SK-N-SH treated with all-trans-retinoic acid at 6 μM for 48 hours (cell line): Measurements from ENCODE around the gene UROC1.

Source experiments
- ATAC-seq: fragments of 200-7000 bp; cut with Tn5 transposase; 3 replicates; pipeline ENCODE4 v1.9.1; 2020; ENCODE audit warnings: mild to moderate bottlenecking, moderate library complexity
- ARNTL ChIP-seq: fragments of 450-650 bp; formaldehyde crosslinking; IDR thresholded peaks from 2 replicates; pipeline ENCODE4 v1.5.0; 2020; ENCODE audit warnings: low read depth, mild to moderate bottlenecking, moderate library complexity, borderline replicate concordance
- BACH2 ChIP-seq: fragments of 250-450 bp; sonication (Bioruptor Pico); IDR thresholded peaks from 2 replicates; pipeline ENCODE4 v1.9.0; 2021; ENCODE audit warnings: mild to moderate bottlenecking, borderline replicate concordance
- CSDC2 ChIP-seq: fragments of 250-450 bp; sonication (Bioruptor Pico); IDR thresholded peaks from 2 replicates; pipeline ENCODE4 v1.5.0; 2020; ENCODE audit warnings: mild to moderate bottlenecking, moderate library complexity
- ESRRG ChIP-seq: fragments of 250-450 bp; sonication (Bioruptor Pico); IDR thresholded peaks from 2 replicates; pipeline ENCODE4 v1.6.1; 2021; ENCODE audit warnings: mild to moderate bottlenecking
- ISL1 ChIP-seq: fragments of 250-450 bp; sonication (Bioruptor Pico); IDR thresholded peaks from 2 replicates; pipeline ENCODE4 v2.1.2; 2022; ENCODE audit warnings: mild to moderate bottlenecking, moderate library complexity
- OSR1 ChIP-seq: fragments of 250-450 bp; sonication (Bioruptor Pico); IDR thresholded peaks from 2 replicates; pipeline ENCODE4 v1.8.0; 2022; ENCODE audit warnings: moderate library complexity, mild to moderate bottlenecking, inconsistent platforms
- PPARA ChIP-seq: fragments of 250-450 bp; sonication (Bioruptor Pico); IDR thresholded peaks from 2 replicates; pipeline ENCODE4 v1.5.0; 2020; ENCODE audit warnings: mild to moderate bottlenecking, borderline replicate concordance
- RARB ChIP-seq: fragments of 250-450 bp; sonication (Bioruptor Pico); IDR thresholded peaks from 2 replicates; pipeline ENCODE4 v1.8.0; 2021; ENCODE audit warnings: mild to moderate bottlenecking, moderate library complexity
- SNAI2 ChIP-seq: fragments of 250-450 bp; sonication (Bioruptor Pico); IDR thresholded peaks from 2 replicates; pipeline ENCODE4 v1.5.0; 2020; ENCODE audit warnings: mild to moderate bottlenecking, moderate library complexity
- TCF4 ChIP-seq: fragments of 250-450 bp; sonication (Bioruptor Pico); IDR thresholded peaks from 2 replicates; pipeline ENCODE4 v1.8.0; 2021; ENCODE audit warnings: mild to moderate bottlenecking, moderate library complexity, borderline replicate concordance
- TOX ChIP-seq: fragments of 250-450 bp; sonication (Bioruptor Pico); IDR thresholded peaks from 2 replicates; pipeline ENCODE4 v1.8.0; 2021; ENCODE audit warnings: mild to moderate bottlenecking, moderate library complexity, borderline replicate concordance
- ZC3H10 ChIP-seq: fragments of 250-450 bp; sonication (Bioruptor Pico); IDR thresholded peaks from 2 replicates; pipeline ENCODE4 v1.5.1; 2021; ENCODE audit warnings: mild to moderate bottlenecking, moderate library complexity
- ZFP3 ChIP-seq: fragments of 250-450 bp; sonication (Bioruptor Pico); IDR thresholded peaks from 2 replicates; pipeline ENCODE4 v1.5.0; 2020; ENCODE audit warnings: mild to moderate bottlenecking, moderate library complexity
- ZFP30 ChIP-seq: fragments of 450-650 bp; formaldehyde crosslinking; IDR thresholded peaks from 2 replicates; pipeline ENCODE4 v1.5.0; 2022; ENCODE audit warnings: mild to moderate bottlenecking, moderate library complexity
- ZNF565 ChIP-seq: fragments of 450-650 bp; formaldehyde crosslinking; conservative IDR thresholded peaks from 2 replicates; pipeline ENCODE4 v1.5.0; 2020; ENCODE audit warnings: low read depth, mild to moderate bottlenecking, moderate library complexity
- ZNF70 ChIP-seq: fragments of 450-650 bp; formaldehyde crosslinking; IDR thresholded peaks from 2 replicates; pipeline ENCODE4 v1.5.0; 2020; ENCODE audit warnings: mild to moderate bottlenecking, moderate library complexity
- ZNF8 ChIP-seq: fragments of 450-650 bp; formaldehyde crosslinking; IDR thresholded peaks from 2 replicates; pipeline ENCODE4 v1.5.0; 2020; ENCODE audit warnings: mild to moderate bottlenecking, moderate library complexity
- TF ChIP-seq, protein P1 (sequence below): fragments of 250-450 bp; sonication (Bioruptor Pico); IDR thresholded peaks from 2 replicates; pipeline ENCODE4 v1.5.1; 2021; ENCODE audit warnings: mild to moderate bottlenecking, moderate library complexity
- TF ChIP-seq, protein P2 (sequence below): fragments of 250-450 bp; sonication (Bioruptor Pico); IDR thresholded peaks from 2 replicates; pipeline ENCODE4 v1.5.1; 2020; ENCODE audit warnings: low read depth, mild to moderate bottlenecking, moderate library complexity
- TF ChIP-seq, protein P3 (sequence below): fragments of 250-450 bp; sonication (Bioruptor Pico); IDR thresholded peaks from 2 replicates; pipeline ENCODE4 v1.8.0; 2021; ENCODE audit warnings: low read depth, mild to moderate bottlenecking, moderate library complexity, borderline replicate concordance
- TF ChIP-seq, protein P4 (sequence below): fragments of 250-450 bp; sonication (Bioruptor Pico); IDR thresholded peaks from 2 replicates; pipeline ENCODE4 v1.5.0; 2020; ENCODE audit warnings: mild to moderate bottlenecking, moderate library complexity

The UROC1 gene

DNA sequence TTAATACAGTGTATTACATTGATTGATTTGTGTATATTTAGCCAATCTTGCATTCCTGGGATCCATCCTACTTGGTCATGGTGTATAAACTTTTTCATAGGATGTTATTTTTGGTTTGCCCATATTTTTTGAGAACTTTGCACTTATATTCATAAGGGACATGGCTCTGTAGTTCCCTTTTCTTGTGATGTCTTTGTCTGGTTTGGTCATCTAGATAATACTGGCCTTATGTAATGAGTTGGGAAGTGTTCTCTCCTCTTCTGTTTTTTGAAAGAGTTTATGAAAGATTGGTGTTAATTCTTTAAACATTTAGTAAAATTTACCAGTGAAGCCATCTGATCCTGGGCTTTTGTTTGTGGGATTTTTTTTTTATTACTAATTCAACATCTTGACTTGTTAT is 15.9 kb upstream of the UROC1 start (continued):
- TF ChIP-seq, protein P1, sequence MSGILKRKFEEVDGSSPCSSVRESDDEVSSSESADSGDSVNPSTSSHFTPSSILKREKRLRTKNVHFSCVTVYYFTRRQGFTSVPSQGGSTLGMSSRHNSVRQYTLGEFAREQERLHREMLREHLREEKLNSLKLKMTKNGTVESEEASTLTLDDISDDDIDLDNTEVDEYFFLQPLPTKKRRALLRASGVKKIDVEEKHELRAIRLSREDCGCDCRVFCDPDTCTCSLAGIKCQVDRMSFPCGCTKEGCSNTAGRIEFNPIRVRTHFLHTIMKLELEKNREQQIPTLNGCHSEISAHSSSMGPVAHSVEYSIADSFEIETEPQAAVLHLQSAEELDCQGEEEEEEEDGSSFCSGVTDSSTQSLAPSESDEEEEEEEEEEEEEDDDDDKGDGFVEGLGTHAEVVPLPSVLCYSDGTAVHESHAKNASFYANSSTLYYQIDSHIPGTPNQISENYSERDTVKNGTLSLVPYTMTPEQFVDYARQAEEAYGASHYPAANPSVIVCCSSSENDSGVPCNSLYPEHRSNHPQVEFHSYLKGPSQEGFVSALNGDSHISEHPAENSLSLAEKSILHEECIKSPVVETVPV (CRISPR knock-in tag), result no peak
- no peak for TF ChIP-seq TCF4 (CRISPR knock-in tag)
- no peak for TF ChIP-seq PPARA
- no peak for TF ChIP-seq ZFP30 (CRISPR knock-in tag)

DNA sequence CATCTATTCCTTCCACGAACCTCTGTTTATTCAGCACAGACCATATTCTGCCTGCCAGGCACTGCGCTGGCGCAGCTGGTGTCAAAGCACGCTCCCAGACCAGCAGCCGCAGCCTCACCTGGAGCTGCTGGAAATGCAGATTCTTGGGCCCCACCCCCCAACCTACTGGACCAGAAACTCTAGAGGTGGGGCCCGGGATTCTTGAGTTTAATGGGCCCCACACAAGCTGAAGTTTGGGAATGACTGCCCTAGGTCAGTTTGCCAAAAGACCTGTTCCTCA is 13.4 kb upstream of the UROC1 start:
- ATAC-seq, result no peak
- TF ChIP-seq ARNTL (CRISPR knock-in tag) (no peak), SNAI2 (CRISPR knock-in tag) (no peak), ZNF8 (CRISPR knock-in tag) (no peak), PPARA (no peak), CSDC2 (CRISPR knock-in tag) (no peak), ZC3H10 (CRISPR knock-in tag) (no peak), ZNF565 (no peak), ZFP30 (CRISPR knock-in tag) (no peak), OSR1 (no peak), ZNF70 (CRISPR knock-in tag) (no peak), BACH2 (CRISPR knock-in tag) (no peak), TOX (CRISPR knock-in tag) (no peak), ISL1 (CRISPR knock-in tag) (no peak)
- TF ChIP-seq, protein P2, sequence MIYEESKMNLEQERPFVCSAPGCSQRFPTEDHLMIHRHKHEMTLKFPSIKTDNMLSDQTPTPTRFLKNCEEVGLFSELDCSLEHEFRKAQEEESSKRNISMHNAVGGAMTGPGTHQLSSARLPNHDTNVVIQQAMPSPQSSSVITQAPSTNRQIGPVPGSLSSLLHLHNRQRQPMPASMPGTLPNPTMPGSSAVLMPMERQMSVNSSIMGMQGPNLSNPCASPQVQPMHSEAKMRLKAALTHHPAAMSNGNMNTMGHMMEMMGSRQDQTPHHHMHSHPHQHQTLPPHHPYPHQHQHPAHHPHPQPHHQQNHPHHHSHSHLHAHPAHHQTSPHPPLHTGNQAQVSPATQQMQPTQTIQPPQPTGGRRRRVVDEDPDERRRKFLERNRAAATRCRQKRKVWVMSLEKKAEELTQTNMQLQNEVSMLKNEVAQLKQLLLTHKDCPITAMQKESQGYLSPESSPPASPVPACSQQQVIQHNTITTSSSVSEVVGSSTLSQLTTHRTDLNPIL (CRISPR knock-in tag), result no peak
- TF ChIP-seq, protein P3, sequence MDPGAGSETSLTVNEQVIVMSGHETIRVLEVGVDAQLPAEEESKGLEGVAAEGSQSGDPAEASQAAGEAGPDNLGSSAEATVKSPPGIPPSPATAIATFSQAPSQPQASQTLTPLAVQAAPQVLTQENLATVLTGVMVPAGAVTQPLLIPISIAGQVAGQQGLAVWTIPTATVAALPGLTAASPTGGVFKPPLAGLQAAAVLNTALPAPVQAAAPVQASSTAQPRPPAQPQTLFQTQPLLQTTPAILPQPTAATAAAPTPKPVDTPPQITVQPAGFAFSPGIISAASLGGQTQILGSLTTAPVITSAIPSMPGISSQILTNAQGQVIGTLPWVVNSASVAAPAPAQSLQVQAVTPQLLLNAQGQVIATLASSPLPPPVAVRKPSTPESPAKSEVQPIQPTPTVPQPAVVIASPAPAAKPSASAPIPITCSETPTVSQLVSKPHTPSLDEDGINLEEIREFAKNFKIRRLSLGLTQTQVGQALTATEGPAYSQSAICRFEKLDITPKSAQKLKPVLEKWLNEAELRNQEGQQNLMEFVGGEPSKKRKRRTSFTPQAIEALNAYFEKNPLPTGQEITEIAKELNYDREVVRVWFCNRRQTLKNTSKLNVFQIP, result no peak
- TF ChIP-seq, all 23 proteins: peak for 0

DNA sequence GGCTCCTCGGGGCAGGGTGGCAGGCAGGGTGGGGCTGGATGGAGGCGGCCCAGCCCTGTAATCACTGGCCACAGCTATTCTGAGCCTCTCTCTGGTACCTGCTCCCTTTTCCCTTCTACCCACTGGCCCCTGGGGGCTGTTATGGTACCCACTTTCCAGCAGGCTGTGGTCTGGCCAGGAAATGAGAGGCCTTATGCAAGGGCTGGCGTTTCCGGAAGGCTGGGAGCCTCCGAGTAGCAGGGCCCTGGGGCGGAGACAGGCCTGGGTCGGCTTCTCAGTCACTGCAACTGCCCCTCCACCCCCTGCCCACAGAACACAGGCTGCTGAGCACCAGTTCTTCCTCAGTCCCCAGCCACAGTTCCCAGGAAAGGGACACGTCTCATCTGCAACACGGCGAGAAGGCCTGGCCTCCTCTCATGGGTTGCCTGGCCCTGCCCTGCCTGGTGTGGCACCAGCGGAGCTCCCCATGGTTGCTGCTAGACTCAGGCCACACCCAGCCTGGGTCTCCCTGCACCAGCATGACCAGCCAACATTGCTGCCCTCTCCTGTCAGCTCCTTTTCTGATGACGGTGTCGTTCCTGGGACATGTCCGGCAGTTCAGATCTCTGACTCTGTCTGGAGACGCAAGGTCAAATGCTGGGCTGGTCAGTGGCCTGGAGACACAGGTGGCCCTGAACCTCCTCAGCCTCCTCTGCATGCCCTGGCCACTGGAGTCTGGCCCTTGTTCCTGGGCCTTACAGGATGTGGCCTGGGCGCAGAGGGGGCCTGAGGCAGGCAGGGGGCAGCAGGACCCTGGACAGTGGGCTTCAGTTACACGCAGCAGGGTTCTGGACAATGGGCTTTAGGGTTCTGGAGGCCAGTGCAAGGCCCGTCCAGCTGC is 12.8 kb upstream of the UROC1 start:
- ATAC-seq, result no peak
- TF ChIP-seq, protein P2 (CRISPR knock-in tag), result no peak
- TF ChIP-seq RARB, result no peak
- no peak for TF ChIP-seq ZNF70 (CRISPR knock-in tag)
- TF ChIP-seq ZFP3 (CRISPR knock-in tag), result no peak
- TF ChIP-seq, protein P3, result no peak
- TF ChIP-seq CSDC2 (CRISPR knock-in tag), result no peak
- TF ChIP-seq PPARA, result no peak
- no peak for TF ChIP-seq ARNTL (CRISPR knock-in tag)
- TF ChIP-seq OSR1, result no peak
- TF ChIP-seq ISL1 (CRISPR knock-in tag), result no peak
- TF ChIP-seq ZNF565, result no peak
- TF ChIP-seq TOX (CRISPR knock-in tag), result no peak
- TF ChIP-seq ESRRG (CRISPR knock-in tag), result no peak
- TF ChIP-seq, protein P4, sequence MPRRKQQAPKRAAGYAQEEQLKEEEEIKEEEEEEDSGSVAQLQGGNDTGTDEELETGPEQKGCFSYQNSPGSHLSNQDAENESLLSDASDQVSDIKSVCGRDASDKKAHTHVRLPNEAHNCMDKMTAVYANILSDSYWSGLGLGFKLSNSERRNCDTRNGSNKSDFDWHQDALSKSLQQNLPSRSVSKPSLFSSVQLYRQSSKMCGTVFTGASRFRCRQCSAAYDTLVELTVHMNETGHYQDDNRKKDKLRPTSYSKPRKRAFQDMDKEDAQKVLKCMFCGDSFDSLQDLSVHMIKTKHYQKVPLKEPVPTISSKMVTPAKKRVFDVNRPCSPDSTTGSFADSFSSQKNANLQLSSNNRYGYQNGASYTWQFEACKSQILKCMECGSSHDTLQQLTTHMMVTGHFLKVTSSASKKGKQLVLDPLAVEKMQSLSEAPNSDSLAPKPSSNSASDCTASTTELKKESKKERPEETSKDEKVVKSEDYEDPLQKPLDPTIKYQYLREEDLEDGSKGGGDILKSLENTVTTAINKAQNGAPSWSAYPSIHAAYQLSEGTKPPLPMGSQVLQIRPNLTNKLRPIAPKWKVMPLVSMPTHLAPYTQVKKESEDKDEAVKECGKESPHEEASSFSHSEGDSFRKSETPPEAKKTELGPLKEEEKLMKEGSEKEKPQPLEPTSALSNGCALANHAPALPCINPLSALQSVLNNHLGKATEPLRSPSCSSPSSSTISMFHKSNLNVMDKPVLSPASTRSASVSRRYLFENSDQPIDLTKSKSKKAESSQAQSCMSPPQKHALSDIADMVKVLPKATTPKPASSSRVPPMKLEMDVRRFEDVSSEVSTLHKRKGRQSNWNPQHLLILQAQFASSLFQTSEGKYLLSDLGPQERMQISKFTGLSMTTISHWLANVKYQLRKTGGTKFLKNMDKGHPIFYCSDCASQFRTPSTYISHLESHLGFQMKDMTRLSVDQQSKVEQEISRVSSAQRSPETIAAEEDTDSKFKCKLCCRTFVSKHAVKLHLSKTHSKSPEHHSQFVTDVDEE (CRISPR knock-in tag), result no peak
